MCF 10A (cell line): Measurements from ENCODE around the gene PAX3. TPM values are rescaled to one million over a fixed set of nuclear protein-coding genes. Genes with fewer than 3 reads are reported as not detected.

Source experiments
- BruUV-seq: library from RNA; stranded (reverse); fragments of 400-500 nt; replicated peaks from 2 replicates; lab custom pipeline; 2021; lab: Mats Ljungman, UMichigan
- CTCF ChIA-PET: fragments of 300-600 bp; sonication (Branson Sonifier 250); formaldehyde crosslinking; extraction: SDS; loops from one replicate; lab custom pipeline; 2021; ENCODE audit warnings: antibody characterized with exemption, inconsistent platforms; lab: Yijun Ruan, JAX
- POLR2A ChIA-PET: fragments of 300-600, 350-650 bp; sonication (Branson Sonifier 250); formaldehyde crosslinking; extraction: SDS; loops from one replicate; lab custom pipeline; 2020; ENCODE audit warnings: antibody characterized with exemption, inconsistent platforms; lab: Yijun Ruan, JAX
- DNase-seq: peaks from one replicate; pipeline ENCODE4 v3.0.0-alpha.2; 2018; ENCODE audit not compliant: unreplicated experiment
- H3K27ac Mint-ChIP-seq: one replicate; pipeline ENCODE4 v1.8.0; 2022; ENCODE audit warnings: mild to moderate bottlenecking, low read depth, mixed read lengths; ENCODE audit not compliant: unreplicated experiment
- H3K27me3 Mint-ChIP-seq: one replicate; pipeline ENCODE4 v1.8.0; 2022; ENCODE audit warnings: mixed read lengths; ENCODE audit not compliant: insufficient read depth, unreplicated experiment
- H3K36me3 Mint-ChIP-seq: one replicate; pipeline ENCODE4 v1.8.0; 2022; ENCODE audit warnings: mild to moderate bottlenecking, moderate library complexity, mixed read lengths; ENCODE audit not compliant: insufficient read depth, unreplicated experiment
- H3K4me1 Mint-ChIP-seq: one replicate; pipeline ENCODE4 v1.8.0; 2022; ENCODE audit warnings: mixed read lengths; ENCODE audit not compliant: insufficient read depth, unreplicated experiment
- H3K4me3 Mint-ChIP-seq: one replicate; pipeline ENCODE4 v1.8.0; 2022; ENCODE audit warnings: mild to moderate bottlenecking, moderate library complexity, mixed read lengths; ENCODE audit not compliant: unreplicated experiment
- H3K9me3 Mint-ChIP-seq: one replicate; pipeline ENCODE4 v1.8.0; 2022; ENCODE audit warnings: mixed read lengths; ENCODE audit not compliant: unreplicated experiment
- CTCF ChIP-seq: fragments of 200-600 bp; IDR thresholded peaks from one replicate; pipeline ENCODE4 v1.8.0; 2022; ENCODE audit warnings: antibody characterized with exemption, mild to moderate bottlenecking; ENCODE audit not compliant: unreplicated experiment
- intact Hi-C: fragments of 100-400 bp; cut with micrococcal nuclease; formaldehyde crosslinking; loops from 2 replicates; pipeline ENCODE4 v1.14.1; 2022
- total RNA-seq: library from RNA; stranded (reverse); gene quantifications from 2 replicates; pipeline ENCODE4 v1.2.3, GENCODE V29; 2022

PAX3 gene
- total RNA-seq, 1 experiment from 2014 or later: not detected

GRCh38 chr2:222214885-222215284 is 83.9 kb downstream of the PAX3 start:
- no peaks in the 10 kb centered on the region for H3K4me1 Mint-ChIP-seq
- CTCF ChIA-PET: no interaction called here
- DNase-seq: no peak
- TF ChIP-seq CTCF: no peak
- POLR2A ChIA-PET: no interaction called here
- H3K36me3 Mint-ChIP-seq: no peaks in the 10 kb centered on the region
- no peak overlapping the region for H3K4me3 Mint-ChIP-seq
- H3K27me3 Mint-ChIP-seq: peaks cover 100% of the 10 kb centered on the region
- H3K27ac Mint-ChIP-seq: no peak overlapping the region
- no TSS peak for BruUV-seq
- intact Hi-C loops: no loop called here
- H3K9me3 Mint-ChIP-seq: no peaks in the 10 kb centered on the region

DNA sequence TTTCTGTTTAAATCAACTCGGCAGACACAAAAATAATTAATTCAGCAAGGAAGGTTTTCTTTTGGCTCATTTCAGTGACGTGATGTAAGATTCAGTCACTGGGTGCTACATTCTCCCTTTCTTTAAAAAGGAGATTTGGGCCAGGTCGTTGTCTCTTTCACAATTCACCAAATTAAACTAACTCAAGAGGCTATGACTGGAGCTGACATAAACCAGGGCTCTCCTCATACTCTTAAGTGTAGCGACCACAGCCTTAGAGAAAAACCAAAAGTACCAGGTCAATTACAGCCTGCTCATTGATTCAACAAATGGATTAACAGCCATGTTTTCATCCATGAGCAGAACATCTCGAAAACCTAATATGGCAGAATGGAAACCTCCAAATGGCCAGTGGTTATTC is 85.7 kb downstream of the PAX3 start:
- Mint-ChIP-seq H3K36me3 (no peaks in the 10 kb centered on the region), H3K27me3 (peaks cover 100% of the 10 kb centered on the region), H3K9me3 (no peaks in the 10 kb centered on the region), H3K4me3 (no peak overlapping the region), H3K27ac (no peak overlapping the region), H3K4me1 (no peaks in the 10 kb centered on the region)
- intact Hi-C loops: no loop called here
- ChIA-PET POLR2A (no interaction called here), CTCF (interaction anchor here (0.9 kb wide), 1 partner anchor 30 kb away, joined by 5 read pairs; no protein-coding TSS in a partner anchor)
- no peak for TF ChIP-seq CTCF
- DNase-seq: no peak
- BruUV-seq: no TSS peak

- DNase-seq: no peak
- no peaks in the 10 kb centered on the region for H3K36me3 Mint-ChIP-seq
- intact Hi-C loops: no loop called here
- no peak overlapping the region for H3K4me3 Mint-ChIP-seq
- no peak for TF ChIP-seq CTCF
- CTCF ChIA-PET: no interaction called here
- no peaks in the 10 kb centered on the region for H3K4me1 Mint-ChIP-seq
- peaks cover 100% of the 10 kb centered on the region for H3K27me3 Mint-ChIP-seq
- POLR2A ChIA-PET: no interaction called here
- BruUV-seq: no TSS peak
- H3K9me3 Mint-ChIP-seq: no peaks in the 10 kb centered on the region
- H3K27ac Mint-ChIP-seq: no peak overlapping the region
These were observed 86.2 kb downstream of the PAX3 start for GRCh38 chr2:222212571-222212970.

DNA sequence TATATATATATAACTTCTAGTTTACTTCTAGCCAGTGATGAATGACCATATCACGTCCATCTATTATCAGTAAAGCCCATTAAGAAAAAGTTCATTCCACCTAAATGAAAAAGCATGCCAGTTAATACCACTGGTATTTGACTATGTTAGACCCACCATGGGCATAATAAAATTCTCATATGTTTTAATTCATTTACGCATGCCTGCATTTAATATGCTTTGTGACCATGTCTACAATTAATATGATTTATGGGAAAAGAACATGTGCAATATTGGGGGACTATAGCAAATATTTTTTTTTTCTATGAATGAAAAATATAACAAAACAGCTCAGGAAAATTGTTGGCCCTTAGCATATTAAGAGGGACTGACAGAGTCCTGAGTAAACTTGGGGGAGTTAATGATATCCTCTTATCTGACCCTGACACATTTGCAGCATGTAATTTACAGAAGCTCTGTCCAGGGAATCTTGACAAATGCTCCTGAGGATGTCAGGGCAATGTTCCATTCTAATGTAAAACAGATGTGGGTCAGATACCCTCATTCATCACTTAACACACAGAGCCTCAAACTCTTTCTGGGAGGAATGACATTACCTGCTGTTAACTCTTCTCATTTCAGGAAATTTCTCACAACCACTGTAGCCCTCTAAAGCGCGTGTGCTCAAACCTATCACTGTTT is 90.6 kb downstream of the PAX3 start:
- H3K36me3 Mint-ChIP-seq: no peaks in the 10 kb centered on the region
- H3K4me1 Mint-ChIP-seq: no peaks in the 10 kb centered on the region
- H3K9me3 Mint-ChIP-seq: no peaks in the 10 kb centered on the region
- intact Hi-C loops: no loop called here
- CTCF ChIA-PET: no interaction called here
- no peak overlapping the region for H3K27ac Mint-ChIP-seq
- H3K4me3 Mint-ChIP-seq: no peak overlapping the region
- no TSS peak for BruUV-seq
- POLR2A ChIA-PET: interaction anchor here (0.6 kb wide), 1 partner anchor 447 kb away, joined by 4 read pairs; no protein-coding TSS in a partner anchor
- DNase-seq: no peak
- peaks cover 99% of the 10 kb centered on the region for H3K27me3 Mint-ChIP-seq
- no peak for TF ChIP-seq CTCF
